ENCODE measurements around the gene LRRC28. TPM values are rescaled to one million over a fixed set of nuclear protein-coding genes. Genes with fewer than 3 reads are reported as not detected.

The LRRC28 gene
- total RNA-seq, 4 donors from 2014 or later, result 56.5 to 82.7 (median 64.2) TPM

GRCh38 chr15:99340347-99340746 lies 89.1 kb downstream of the LRRC28 start:
- H3K27ac ChIP-seq, result no peak overlapping the region
- WGBS, 2 donors (ENCODE audit: low coverage in 1 of 2), result 76 to 77% methylated on average over 3 of the region's 3 CpGs
- no peak for TF ChIP-seq EP300 (IDR thresholded peaks at IDR 0.05; ENCODE audit: low read depth)
- TF ChIP-seq POLR2A (IDR thresholded peaks at IDR 0.05), result no peak
- TF ChIP-seq POLR2AphosphoS5 (IDR thresholded peaks at IDR 0.05), result no peak
- no peak for TF ChIP-seq CTCF (IDR thresholded peaks at IDR 0.05)

GRCh38 chr15:99341786-99342185 lies 90.5 kb downstream of the LRRC28 start:
- DNase-seq, result no peak
- in situ Hi-C loops (cut with MboI; ENCODE audit: low pct_ligation_motif_present in 1 of 4, low pct_unique_long_range_greater_than_20kb in 1 of 4, low sequenced_read_pairs in 3 of 4), result no loop called here
- no peaks in the 10 kb centered on the region for H3K4me1 ChIP-seq
- WGBS, 2 donors (ENCODE audit: low coverage in 1 of 2), result 81 to 82% methylated on average over 1 of the region's 1 CpG
- no peaks in the 10 kb centered on the region for H3K9me3 ChIP-seq
- H3K27me3 ChIP-seq, result no peaks in the 10 kb centered on the region
- H3K36me3 ChIP-seq, result no peaks in the 10 kb centered on the region
- TF ChIP-seq POLR2AphosphoS5 (IDR thresholded peaks at IDR 0.05), result no peak
- TF ChIP-seq POLR2A (IDR thresholded peaks at IDR 0.05), result no peak
- no peak for TF ChIP-seq EP300 (IDR thresholded peaks at IDR 0.05; ENCODE audit: low read depth)
- no peak overlapping the region for H3K27ac ChIP-seq
- no peak overlapping the region for H3K4me3 ChIP-seq
- intact Hi-C loops (cut with DNase I; ENCODE audit: low total_unique reads), result loop anchor here (2.0 kb wide), 1 partner anchor 57 kb away; no protein-coding TSS in a partner anchor

More at GRCh38 chr15:99340347-99340746, 89.1 kb downstream of the LRRC28 start:
- intact Hi-C loops (cut with DNase I; ENCODE audit: low total_unique reads), result loop anchor here (2.0 kb wide), 1 partner anchor 58 kb away; no protein-coding TSS in a partner anchor
- H3K9me3 ChIP-seq, result no peaks in the 10 kb centered on the region
- no peak for DNase-seq
- H3K4me1 ChIP-seq, result no peaks in the 10 kb centered on the region
- no peaks in the 10 kb centered on the region for H3K27me3 ChIP-seq
- no peaks in the 10 kb centered on the region for H3K36me3 ChIP-seq
- no peak overlapping the region for H3K4me3 ChIP-seq
- in situ Hi-C loops (cut with MboI; ENCODE audit: low pct_ligation_motif_present in 1 of 4, low pct_unique_long_range_greater_than_20kb in 1 of 4, low sequenced_read_pairs in 3 of 4), result no loop called here

- in situ Hi-C loops (cut with MboI; ENCODE audit: low pct_ligation_motif_present in 1 of 4, low pct_unique_long_range_greater_than_20kb in 1 of 4, low sequenced_read_pairs in 3 of 4), result no loop called here
- DNase-seq, result no peak
- Histone ChIP-seq H3K27me3 (no peaks in the 10 kb centered on the region), H3K9me3 (no peaks in the 10 kb centered on the region), H3K4me1 (no peaks in the 10 kb centered on the region), H3K36me3 (no peaks in the 10 kb centered on the region), H3K27ac (no peak overlapping the region), H3K4me3 (no peak overlapping the region)
- intact Hi-C loops (cut with DNase I; ENCODE audit: low total_unique reads), result no loop called here
- TF ChIP-seq CTCF (IDR thresholded peaks at IDR 0.05) (no peak), EP300 (IDR thresholded peaks at IDR 0.05; ENCODE audit: low read depth) (no peak), POLR2AphosphoS5 (IDR thresholded peaks at IDR 0.05) (no peak), POLR2A (IDR thresholded peaks at IDR 0.05) (no peak)
Measured at GRCh38 chr15:99343208-99343607, 91.9 kb downstream of the LRRC28 start.

GRCh38 chr15:99343881-99344551 lies 92.7 kb downstream of the LRRC28 start:
- Histone ChIP-seq H3K4me3 (no peak overlapping the region), H3K36me3 (no peaks in the 10 kb centered on the region), H3K27ac (no peak overlapping the region), H3K9me3 (no peaks in the 10 kb centered on the region), H3K4me1 (no peaks in the 10 kb centered on the region), H3K27me3 (no peaks in the 10 kb centered on the region)
- in situ Hi-C loops (cut with MboI; ENCODE audit: low pct_ligation_motif_present in 1 of 4, low pct_unique_long_range_greater_than_20kb in 1 of 4, low sequenced_read_pairs in 3 of 4), result no loop called here
- peak; percentile 15 for DNase-seq
- intact Hi-C loops (cut with DNase I; ENCODE audit: low total_unique reads), result no loop called here
- TF ChIP-seq POLR2AphosphoS5 (IDR thresholded peaks at IDR 0.05), result no peak
- TF ChIP-seq POLR2A (IDR thresholded peaks at IDR 0.05), result no peak
- no peak for TF ChIP-seq EP300 (IDR thresholded peaks at IDR 0.05; ENCODE audit: low read depth)
- TF ChIP-seq CTCF (IDR thresholded peaks at IDR 0.05), result peak in 4 of 5 experiments; percentile 20 to 34 (median 26)
- 91 to 93% methylated on average over 3 to 9 of the region's 9 CpGs for WGBS, 2 donors (ENCODE audit: low coverage in 1 of 2)
